ENCODE measurements around the gene YTHDF1.

Gene YTHDF1

DNA sequence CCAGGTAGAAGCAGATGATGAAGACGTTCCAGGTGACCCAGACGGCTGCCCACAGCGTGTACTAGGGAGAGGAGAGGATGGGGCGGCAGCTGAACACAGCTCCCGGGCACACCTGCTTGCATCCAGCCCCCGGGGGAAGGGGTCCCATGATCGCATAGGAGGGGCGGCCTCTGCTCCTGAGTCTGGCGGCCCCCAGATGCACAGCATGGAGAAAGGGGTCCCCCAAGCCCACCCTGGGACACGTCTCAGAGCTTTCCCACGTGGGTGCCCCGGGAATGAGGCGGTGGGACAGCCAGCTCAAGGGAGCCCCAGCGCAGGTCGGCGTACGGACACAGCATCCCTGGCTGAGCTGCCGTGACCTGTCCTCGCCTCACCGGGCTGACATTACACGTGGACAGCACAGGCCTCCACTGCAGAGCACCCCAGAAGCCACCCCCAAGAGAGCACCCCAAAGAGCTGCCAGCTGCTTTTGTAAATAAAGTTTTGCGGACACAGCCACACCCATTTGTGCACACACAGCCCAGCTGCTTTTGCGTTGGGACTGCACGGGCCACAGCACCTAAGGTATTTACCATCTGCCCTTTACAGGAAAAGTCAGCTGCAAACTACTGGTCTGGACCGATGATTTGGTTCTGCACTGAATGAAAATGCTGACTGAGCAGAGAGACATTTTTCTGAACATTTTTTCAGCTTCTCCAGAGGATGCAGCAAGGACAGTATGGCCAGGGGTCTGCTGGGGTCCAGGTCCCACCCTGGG is 33.1 kb upstream of the YTHDF1 start:
- no peak for DNase-seq

DNA sequence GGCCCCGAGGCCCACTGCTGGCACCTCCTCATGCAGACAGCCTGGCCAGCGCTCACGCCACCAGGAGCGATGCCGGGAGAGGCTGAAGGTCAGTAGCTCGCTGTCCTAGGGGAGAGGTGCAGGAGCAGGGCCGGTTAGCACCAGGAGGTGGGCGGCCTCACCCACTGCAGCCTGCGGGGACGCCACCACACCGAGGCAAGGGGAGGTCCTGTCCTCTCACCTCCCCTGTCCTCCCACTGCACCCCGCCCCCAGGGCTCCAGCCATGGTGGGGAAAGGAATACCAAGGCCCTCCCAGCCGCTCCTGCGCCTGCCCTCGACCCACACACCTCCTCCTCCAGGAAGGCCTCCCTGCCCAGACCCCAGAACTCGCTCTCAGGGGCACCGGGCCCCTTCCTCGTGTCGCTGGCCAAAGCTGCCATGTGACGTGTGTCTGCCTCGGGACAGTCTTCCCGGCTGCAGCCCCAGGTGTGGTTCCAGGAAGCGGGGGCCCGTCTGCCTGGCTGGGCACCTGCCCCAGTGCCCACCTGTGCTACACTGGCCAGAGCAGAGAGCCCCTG is 31.8 kb upstream of the YTHDF1 start:
- DNase-seq: no peak

DNA sequence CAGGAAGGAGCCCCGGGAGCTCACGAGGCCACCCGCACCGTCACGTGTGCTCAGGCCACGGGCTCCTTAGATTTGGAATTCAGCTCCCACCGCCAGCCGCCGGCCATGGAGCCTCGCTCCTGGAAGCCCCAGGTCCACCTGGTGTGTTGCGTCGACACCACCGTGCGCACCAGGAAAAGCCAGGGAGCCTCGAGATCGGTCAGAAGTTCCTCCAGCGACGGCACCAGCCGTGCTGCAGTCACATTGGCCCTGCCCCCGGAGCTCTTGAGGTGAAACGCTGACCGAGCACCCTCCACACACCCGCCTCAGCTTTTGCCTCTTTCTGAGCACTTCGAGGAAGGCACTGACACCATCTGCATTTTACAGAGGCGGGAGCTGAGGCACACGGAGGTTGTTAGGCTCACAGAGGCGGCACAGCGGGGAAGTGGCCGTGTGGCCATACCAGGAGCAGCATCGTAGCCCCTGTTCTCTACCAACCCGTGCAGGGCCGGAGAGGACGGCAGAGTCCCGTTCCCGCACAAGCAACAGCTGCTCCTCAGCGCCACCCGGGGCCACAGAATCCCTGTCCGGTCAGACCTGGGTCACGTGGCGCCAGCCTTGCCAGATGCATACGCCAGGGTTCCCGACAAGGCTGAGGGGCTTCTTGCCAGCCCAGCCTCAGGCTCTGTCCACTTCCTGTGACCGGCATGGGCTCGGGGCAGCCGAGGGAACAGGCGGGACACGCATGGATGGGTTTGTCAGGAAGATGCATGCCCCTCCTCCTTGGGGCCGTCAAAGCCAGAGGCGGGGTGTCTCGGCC is 30.8 kb upstream of the YTHDF1 start:
- peak; percentile 64 for DNase-seq

DNA sequence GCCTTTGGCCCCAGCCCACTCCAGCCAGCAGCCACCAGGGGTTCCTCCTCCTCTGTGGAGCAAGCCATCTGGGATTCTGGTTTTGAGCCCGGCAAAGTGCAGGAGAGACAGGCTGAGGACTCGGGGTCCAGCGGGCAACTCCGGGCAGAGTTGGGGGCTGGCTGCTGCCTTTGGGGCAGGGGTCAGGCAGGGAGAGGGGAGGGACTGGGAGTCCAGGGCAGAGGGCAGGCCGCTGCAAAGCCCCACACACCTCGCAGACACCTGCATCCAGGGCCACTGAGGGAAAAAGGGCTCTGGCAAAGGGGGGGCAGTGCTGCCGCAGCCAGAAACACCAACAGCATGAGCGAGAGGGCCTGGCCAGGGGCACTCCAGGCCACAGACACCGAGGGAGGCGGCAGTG is 28.5 kb upstream of the YTHDF1 start:
- no peak for DNase-seq

DNA sequence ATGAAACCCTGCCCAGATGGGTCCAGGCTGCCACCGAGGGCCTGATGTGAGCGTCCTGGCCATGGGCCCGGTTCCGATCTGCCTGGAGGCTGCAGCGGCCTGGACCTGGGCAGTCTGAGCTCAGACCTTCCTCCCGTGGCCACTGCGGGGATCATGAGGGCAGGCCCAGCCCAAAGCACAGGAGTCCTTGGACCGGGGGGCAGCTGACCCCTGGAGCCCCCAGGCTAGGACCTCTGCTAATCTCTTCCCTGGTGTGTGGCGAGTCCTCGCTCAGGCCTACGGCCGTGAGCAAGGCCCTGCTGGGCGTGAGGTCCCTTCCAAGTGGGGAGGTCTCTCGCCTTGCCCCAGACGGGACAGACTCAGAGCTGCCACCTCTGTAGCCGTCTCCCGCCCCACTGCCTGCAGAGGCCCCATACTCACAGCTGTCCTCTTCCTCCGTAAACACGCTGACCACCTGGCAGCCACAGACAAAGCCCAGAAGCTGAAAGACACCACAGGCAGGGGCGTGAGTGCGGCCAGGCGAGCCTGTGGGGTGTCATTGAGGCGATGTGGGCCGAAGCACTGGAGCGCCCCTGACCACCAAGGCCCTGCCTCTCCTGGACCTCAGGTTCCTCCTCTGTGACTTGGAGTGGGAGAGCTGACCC is 27.8 kb upstream of the YTHDF1 start:
- peak; percentile 37 for DNase-seq

DNA sequence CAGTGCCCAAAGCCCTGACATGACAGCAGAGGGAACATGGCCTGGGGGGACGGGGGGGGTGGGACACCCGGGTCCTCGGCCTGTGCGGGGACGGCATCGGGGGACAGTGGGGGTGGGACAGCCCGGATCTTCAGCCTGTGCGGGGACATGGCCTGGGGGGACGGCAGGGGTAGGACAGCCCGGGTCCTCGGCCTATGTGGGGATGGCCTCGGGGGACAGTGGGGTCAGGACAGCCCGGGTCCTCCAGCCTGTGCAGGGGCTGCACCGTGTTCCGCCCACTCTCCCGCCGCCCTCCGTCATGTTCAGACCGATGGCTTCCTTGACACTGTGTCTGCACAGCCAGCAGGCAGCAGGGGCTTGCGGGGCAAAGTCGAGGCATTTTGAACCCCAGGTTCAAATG is 26.8 kb upstream of the YTHDF1 start:
- no peak for DNase-seq

DNA sequence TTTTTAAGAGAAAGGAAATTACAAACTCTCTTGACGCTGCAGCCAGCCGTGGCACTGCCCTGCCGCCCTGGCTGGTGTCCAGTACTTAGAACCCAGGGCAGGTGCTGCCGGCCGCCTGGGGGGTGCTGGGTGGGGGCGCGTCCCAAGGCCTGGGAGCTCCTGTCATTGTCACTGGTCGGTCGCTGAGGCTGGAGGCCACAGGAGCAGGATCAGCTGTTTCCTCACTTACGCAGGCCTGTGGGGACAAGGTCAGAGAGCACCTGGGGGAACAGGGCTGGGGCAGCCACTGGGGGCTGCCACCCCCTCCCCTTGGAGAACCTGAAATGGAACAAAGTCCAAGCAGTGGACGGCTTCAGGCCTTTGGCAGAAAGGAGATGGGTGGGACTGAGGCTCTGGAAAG is 25.3 kb upstream of the YTHDF1 start:
- no peak for DNase-seq

DNA sequence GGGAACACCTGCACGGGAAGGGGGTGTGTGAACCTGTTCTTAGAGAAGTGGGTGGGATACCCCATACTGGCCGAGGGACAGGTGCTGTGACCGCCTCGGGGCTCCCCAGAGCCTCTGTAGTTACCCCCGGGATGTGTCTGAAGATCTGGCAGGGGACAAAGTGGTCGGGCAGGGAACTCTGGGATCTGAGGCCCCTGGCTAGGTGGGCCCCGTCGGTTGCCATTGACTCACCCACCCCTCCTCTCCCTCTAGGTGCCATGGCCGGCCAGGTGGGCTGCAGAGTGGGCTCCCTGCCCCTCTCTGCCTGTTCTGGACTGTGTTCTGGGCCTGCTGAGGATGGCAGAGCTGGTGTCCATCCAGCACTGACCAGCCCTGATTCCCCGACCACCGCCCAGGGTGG is 24.1 kb upstream of the YTHDF1 start:
- peak; percentile 4 for DNase-seq

DNA sequence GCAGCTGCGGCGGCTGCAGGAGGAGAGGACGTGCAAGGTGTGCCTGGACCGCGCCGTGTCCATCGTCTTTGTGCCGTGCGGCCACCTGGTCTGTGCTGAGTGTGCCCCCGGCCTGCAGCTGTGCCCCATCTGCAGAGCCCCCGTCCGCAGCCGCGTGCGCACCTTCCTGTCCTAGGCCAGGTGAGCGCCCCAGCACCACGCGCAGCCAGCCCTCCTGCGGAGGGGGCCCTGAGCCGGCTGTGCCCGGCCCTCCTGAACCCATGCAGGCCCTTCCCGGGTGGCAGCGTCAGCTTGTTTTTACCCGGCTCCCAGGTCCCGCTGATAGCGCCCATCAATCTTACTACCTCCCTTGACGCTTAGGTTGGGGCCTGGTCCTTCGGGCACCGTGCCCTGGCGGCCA is 23.5 kb upstream of the YTHDF1 start:
- no peak for DNase-seq

DNA sequence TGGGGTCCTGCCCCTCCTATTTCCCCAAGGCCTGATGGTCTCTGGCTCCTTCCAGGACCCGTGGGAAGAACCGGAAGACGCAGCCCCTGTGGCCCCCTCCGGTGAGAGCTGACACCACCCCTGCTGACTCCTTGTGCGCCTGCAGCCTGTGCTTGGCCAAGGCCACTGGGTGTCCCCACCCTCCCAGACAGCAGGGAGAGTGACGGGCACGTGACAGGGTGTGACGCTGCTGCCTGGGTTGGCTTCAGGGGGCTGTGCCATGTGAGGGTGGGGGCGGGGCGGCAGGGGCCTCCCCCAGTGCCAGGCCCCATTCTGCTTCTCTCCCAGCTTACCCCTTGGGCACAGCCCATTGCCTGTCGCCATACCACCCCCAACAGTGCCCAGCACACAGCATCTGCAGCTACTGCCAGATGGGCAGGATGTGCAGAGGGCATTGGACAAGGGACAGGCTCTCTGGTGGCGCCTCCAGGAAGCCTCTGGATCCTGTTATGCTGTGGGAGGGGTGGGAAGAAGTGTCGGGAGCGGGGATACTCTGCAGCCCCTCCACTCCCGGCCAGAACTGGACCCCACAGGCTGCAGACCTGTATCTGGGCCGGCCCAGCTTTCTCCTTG is 22.7 kb upstream of the YTHDF1 start:
- peak; percentile 48 for DNase-seq

DNA sequence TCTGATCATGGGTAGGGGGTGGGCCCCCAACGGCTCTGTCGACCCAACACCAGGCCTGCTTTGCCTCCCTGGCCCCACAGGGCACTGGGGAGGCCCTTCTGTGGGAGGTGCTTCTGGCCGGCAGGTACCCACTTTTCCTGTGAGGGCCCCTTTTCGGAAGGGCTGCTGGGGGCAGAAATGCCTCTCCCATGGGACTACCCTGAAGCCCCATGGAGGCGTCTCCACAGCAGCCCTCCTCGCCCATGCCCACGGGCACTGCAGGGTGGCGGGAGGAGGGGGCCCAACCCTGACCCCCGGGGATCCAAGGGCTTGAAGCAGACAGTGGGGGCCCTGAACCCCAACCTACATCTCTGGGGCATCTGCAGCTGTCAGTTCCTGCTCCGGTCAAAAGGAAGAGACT is 22.1 kb upstream of the YTHDF1 start:
- no peak for DNase-seq

DNA sequence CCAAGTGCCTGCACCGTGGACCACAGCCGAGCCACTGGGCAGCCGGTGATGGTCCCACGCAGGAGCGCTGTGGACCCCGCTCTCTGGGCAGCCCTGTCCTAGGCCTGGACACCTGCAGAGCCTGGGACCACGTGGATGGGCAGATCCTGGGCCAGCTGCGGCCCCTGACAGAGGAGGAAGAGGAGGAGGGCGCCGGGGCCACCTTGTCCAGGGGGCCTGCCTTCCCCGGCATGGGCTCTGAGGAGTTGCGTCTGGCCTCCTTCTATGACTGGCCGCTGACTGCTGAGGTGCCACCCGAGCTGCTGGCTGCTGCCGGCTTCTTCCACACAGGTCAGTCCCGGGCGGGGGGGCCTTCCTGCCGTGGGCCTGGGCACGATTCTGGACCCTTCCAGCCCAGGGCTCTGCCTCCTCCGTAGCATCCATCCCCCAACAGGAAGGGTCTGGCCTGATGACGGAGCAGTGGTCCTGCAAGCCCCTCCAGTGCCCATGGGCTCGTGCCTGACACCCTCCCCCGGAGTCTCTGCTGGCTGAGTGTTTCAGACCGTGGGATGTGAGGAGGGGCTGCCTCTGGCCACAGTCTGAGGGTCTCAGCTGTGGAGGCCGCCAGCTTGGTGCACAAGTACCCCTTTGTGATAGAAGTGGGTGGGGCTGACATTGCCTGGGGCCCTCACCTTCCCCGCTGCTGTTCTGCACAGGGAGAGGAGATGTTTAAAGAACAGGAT is 20.3 kb upstream of the YTHDF1 start:
- DNase-seq: peak; percentile 57

DNA sequence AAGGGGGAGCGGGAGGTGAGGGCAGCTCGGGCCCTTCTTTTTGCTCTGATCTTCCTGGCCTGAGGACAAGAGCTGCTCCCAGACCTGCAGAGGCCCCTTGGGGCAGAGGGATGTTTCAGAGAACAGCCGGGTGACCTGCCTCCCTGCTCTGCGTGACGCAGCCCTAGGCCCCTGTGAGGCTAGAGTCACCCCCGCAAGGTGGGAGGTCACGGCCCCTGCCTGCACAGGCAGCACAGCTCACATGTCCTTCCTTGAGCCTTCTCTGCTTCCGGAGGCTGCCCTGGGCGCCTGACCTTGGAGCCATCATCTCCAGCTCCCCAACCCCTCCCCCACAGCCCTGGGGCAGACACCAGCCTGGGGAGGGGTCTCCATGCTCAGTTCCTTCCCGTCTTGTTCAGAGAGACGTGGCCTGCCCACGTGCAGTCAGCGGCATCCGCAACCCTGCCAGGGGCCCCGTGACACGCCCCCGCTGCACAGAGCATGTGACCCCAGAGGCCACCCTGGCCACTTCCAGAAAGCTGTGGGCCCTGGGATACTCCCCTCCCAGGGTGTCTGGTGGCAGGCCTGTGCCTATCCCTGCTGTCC is 19.6 kb upstream of the YTHDF1 start, which contains the start of gene BIRC7:
TSS of gene BIRC7 (plus strand) at position 507 of the 585 bp plus-strand sequence. CDS start 192 bp downstream, outside the sequence.
- DNase-seq: peak; percentile 69

DNA sequence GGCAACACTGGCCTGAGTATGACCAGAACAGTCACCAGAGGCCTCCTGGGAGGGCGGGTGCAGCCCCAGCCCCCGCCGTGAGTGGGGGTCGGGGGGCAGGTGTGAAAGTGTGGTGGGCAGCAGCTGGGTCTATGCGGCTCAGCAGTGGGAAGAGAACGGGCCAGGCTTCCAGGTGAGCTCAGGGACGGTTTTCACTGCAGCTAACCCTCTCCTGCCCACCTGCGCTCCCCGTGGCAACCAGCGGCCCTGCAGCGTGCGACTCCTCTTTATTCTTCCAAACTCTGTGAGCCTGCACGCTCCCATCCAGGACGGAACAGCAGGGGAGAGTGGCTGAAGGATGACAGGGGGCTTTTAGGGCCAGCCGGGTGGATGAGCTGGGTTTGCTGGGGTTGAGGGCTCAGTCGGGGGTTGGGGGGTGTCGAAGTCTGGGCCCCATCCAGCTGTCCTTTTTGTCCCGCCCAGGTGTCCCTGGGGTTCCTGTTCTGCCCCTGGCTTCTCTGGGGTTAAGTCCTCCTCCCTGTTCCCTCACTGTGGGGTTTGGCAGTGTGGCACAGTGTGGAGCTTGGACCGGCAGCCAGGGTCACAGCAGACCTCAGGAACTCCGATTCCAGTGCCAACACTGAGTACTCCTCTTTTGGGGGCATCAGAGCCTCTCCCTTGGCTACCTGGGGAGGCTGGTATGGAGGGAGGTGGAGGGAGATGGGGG is 18.9 kb upstream of the YTHDF1 start:
- DNase-seq: no peak

DNA sequence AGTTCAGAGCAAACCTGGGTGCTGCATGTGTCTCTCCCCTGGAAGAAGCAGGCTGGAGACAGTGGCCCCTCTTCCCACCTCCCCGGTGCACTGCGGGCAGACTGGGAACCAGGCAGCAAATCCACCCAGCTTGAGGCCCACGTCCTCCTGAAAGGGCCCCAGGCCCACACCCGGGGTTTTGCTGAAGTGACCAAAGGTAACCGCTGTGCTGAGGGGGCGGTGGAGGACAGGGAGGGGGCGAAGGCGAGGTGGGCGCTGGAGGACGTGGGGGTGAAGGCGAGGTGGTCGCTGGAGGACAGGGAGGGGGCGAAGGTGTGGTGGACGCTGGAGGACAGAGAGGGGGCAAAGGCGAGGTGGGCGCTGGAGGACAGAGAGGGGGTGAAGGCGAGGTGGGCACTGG is 18.0 kb upstream of the YTHDF1 start:
- no peak for DNase-seq

DNA sequence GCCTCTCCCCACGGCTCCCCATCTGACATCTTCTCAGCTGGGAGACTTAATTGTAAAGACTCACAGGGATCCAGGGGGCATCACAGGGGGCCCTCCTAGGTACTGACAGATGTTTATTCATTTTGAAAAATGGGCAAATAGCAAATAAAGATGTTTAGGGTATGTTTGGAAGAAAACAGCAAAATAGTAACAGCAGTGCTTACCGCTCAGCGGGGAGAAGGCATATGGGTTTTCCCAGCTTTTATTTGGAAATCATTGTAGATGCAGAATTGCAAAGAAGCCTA is 17.1 kb upstream of the YTHDF1 start:
- DNase-seq: no peak

DNA sequence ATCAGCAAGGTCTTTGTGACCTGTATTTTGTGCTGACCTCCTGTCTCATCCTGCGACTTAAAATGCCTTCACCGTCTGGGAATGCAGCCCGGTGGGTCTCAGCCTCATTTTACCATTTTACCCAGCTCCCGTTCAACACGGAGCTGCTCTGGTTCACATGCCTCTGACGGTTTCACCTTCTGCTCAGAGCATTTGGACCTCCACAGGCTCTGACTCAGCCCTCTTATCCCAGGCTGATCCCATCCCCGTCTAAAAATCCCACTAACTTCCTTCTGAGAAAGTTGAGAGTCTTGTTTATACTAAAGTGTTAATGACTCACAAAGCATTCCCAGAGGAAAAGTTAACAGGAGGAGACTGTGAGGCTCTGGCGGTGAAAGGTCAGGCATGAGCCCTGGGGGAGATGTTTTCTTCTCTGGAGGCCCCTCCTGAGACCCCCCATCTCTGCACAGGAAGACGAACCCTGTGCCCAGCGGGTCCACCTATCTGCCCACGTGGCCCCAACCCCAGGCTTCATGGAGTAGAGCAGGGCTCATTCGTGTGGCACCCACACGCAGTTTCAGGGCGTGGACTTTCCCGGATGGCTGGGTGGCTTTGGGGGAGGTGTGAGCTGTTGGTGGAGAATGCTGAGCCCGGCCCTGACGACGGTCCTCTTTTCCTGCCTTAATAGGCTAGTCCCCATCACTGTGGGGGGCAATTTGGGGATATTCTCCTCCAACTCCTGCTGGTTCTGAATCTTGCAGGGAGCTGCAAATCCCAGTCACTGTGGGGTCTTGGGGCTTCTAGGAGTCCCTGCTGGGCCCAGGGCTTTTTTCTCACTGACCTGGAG is 16.5 kb upstream of the YTHDF1 start:
- DNase-seq: no peak

DNA sequence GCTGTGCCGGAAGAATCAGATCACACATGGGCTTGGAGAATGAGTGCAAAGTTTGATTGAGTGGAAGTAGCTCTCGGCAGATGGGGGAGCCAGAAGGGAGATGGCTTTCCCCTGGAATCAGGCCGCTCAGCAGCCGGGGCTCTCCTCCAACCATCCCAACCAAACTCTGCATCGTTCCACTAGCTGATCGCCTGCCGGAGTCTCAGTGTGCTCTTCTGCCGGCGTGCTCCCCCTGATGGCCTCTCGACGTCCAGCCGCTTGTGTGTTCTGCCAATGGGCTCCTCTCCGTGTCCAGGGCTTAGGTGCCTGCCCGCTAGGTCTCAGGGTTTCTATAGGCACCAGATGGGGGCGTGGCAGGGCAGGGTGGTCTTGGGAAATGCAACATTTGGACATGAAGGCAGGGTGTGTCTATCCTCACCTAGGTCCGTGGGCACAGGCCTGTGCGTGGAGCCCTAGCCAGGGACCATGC is 14.9 kb upstream of the YTHDF1 start:
- DNase-seq: peak; percentile 91

DNA sequence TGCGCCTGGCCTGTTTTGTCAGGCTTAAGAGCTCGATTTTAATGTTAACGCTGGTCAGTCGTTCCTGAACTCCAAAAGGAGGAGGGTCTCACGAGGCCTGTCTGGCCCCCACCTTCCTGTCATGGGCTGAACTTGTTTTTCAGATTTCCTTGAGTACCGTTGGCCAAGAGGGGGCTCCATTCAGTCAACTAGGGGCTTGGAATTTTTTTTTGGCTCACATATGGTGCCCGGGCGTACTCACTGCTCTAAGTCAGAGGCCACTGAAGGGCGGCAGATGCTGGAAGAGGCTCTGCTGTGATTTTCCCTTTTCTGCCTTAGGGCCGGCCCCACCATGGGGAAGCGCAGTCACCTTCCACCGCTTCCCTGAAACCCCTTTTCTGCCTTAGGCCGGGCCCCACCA is 12.9 kb upstream of the YTHDF1 start:
- no peak for DNase-seq

DNA sequence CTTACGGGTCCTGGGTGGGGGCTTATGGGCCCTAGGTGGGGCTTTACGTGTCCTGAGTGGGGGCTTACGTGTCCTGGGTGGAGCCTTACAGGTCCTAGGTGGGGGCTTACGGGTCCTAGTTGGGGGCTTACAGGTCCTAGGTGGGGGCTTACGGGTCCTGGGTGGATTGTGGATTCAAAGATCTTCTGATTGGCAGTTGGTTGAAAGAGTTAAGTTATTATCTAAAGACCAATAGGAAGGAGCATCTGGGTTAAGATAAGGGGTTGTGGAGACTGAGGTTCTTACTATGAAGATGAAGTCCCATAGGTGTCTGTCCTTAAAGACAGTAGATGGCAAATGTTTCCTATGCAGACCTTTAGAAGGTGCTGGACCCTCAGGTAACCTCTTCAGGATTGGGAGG is 11.3 kb upstream of the YTHDF1 start:
- DNase-seq: no peak

Data from eye (tissue), 1 donor.